Measurements from ENCODE around the gene MYO9A.

The MYO9A gene

DNA sequence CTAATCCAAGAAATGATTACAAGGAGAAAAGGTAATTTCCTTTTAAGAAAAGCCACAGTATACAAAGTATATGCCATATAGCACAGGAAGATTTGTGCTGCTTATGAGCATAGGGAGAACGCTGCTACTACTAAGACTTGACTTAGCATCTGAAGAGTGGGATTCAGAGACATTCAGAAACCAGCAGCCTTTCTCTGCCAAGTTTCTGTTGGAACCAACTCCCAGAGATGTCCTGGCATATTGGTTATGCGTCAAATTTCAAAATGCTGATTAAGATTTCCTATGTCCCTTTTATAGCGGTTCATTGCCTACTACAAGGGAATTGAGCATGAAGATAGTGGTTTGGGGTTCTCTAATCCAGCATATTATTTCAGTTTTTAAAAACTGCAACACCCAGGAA, 302.6 kb downstream of the MYO9A start:
- no peak for DNase-seq (ENCODE audit: low read depth, low spot score)
- ChIA-PET CTCF (interaction anchor here (1.6 kb wide), 1 partner anchor 341 kb away, joined by 3 read pairs; no protein-coding TSS in a partner anchor), POLR2A (no interaction called here)
- H3K4me3 ChIP-seq (ENCODE audit: low read depth, low read length): no peak overlapping the region
- TF ChIP-seq, protein P1, sequence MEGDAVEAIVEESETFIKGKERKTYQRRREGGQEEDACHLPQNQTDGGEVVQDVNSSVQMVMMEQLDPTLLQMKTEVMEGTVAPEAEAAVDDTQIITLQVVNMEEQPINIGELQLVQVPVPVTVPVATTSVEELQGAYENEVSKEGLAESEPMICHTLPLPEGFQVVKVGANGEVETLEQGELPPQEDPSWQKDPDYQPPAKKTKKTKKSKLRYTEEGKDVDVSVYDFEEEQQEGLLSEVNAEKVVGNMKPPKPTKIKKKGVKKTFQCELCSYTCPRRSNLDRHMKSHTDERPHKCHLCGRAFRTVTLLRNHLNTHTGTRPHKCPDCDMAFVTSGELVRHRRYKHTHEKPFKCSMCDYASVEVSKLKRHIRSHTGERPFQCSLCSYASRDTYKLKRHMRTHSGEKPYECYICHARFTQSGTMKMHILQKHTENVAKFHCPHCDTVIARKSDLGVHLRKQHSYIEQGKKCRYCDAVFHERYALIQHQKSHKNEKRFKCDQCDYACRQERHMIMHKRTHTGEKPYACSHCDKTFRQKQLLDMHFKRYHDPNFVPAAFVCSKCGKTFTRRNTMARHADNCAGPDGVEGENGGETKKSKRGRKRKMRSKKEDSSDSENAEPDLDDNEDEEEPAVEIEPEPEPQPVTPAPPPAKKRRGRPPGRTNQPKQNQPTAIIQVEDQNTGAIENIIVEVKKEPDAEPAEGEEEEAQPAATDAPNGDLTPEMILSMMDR (IDR thresholded peaks at IDR 0.05; ENCODE audit: insufficient read depth, low read length, missing control alignments): no peak

DNA sequence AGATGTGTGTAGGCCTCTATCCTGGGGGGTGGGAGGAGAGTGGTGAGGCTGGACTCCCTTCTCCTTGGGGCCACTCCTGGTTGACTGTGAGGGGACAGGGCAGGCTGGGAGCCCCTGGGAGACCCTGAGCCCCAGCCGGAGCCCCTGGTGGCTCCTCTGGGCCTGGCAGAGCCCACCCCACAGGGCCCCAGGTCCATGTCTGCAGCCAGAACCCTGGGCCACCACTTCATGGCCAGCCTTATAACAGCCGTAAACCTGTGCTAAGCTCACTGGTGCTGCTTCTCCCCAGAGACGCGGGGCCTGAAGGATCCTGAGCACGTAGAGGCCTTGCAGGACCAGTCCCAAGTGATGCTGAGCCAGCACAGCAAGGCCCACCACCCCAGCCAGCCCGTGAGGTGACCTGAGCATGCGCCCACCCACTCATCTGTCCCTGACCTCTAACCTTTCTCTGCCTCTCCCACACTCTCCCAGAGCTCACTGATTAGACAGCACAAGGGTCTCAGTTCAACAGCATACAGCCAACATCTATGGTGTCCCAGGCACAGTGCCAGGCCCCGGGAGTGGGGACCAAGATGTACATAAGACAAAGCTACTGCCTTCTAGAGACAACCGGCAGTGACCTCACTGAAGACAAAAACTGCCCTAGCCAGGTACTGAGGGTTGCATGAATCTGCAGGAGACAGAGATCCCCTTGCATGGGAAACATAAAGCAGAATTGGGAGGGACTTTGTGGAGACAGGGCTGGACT, 304.1 kb downstream of the MYO9A start:
- H3K4me3 ChIP-seq (ENCODE audit: low read depth, low read length): no peak overlapping the region
- no peak for DNase-seq (ENCODE audit: low read depth, low spot score)
- CTCF ChIA-PET: interaction anchor here (1.6 kb wide), 1 partner anchor 342 kb away, joined by 3 read pairs; no protein-coding TSS in a partner anchor
- POLR2A ChIA-PET: no interaction called here
- TF ChIP-seq, protein P1 (IDR thresholded peaks at IDR 0.05; ENCODE audit: insufficient read depth, low read length, missing control alignments): no peak

DNA sequence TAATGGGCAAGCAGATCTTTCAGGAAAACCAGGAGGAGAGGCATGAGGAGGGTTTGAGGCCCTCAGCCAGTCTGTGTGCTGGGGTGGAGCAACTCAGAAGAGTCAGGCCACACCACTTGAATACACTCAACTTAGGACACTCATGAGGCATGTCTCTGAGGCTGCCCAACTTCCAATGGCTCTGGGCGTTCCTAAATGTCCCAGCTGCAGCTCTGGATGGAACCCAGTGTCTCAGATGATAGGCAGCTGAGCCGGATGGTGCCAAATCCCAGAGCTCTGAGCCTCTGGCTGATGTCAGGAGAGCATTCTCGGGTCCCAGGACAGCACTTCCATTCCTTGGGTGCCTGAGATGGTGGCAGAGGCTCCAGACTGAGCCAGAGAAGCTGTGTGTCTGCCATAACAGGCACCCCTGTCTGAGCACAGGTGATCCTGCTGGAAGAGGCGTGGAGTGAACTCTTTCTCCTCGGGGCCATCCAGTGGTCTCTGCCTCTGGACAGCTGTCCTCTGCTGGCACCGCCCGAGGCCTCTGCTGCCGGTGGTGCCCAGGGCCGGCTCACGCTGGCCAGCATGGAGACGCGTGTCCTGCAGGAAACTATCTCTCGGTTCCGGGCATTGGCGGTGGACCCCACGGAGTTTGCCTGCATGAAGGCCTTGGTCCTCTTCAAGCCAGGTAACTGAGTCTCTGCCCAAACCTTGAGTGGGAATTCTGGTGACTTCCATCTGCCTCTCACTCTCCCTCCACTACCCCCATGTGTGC, 304.8 kb downstream of the MYO9A start:
- ChIA-PET POLR2A (no interaction called here), CTCF (interaction anchor here (1.2 kb wide), 2 partner anchors 11 to 32 kb away, joined by 3 to 8 read pairs; no protein-coding TSS in a partner anchor)
- TF ChIP-seq, protein P1 (IDR thresholded peaks at IDR 0.05; ENCODE audit: insufficient read depth, low read length, missing control alignments): no peak
- no peak overlapping the region for H3K4me3 ChIP-seq (ENCODE audit: low read depth, low read length)
- no peak for DNase-seq (ENCODE audit: low read depth, low spot score)

DNA sequence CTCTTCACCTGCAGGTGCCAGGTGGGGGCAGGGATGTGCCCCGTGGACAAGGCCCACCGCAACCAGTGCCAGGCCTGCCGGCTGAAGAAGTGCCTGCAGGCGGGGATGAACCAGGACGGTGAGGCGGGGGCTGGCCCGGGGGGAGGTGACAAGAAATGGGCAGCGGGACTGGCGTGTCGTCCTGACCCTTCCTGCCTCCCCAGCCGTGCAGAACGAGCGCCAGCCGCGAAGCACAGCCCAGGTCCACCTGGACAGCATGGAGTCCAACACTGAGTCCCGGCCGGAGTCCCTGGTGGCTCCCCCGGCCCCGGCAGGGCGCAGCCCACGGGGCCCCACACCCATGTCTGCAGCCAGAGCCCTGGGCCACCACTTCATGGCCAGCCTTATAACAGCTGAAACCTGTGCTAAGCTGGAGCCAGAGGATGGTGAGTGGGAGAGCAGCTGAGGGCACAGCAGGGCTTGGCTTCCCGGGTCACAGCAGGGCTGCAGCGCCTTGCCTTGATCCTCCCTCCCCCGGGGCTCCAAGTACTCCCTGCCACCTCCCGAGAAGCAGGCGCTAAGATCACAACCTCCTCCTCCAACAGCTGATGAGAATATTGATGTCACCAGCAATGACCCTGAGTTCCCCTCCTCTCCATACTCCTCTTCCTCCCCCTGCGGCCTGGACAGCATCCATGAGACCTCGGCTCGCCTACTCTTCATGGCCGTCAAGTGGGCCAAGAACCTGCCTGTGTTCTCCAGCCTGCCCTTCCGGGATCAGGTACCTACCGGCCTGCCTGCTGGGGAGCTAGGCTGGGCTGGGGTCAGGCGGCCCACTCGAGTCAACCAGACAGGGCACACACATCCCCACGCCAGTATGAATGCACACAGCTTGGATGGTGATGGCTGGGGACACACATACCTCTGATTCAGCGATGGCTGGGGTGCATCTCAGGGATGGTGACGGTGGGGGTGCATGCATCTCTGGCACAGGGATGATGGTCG, 305.9 kb downstream of the MYO9A start:
- ChIA-PET CTCF (interaction anchor here (1.2 kb wide), 2 partner anchors 10 to 31 kb away, joined by 3 to 8 read pairs; no protein-coding TSS in a partner anchor), POLR2A (no interaction called here)
- DNase-seq (ENCODE audit: low read depth, low spot score): no peak
- TF ChIP-seq, protein P1 (IDR thresholded peaks at IDR 0.05; ENCODE audit: insufficient read depth, low read length, missing control alignments): no peak
- no peak overlapping the region for H3K4me3 ChIP-seq (ENCODE audit: low read depth, low read length)

DNA sequence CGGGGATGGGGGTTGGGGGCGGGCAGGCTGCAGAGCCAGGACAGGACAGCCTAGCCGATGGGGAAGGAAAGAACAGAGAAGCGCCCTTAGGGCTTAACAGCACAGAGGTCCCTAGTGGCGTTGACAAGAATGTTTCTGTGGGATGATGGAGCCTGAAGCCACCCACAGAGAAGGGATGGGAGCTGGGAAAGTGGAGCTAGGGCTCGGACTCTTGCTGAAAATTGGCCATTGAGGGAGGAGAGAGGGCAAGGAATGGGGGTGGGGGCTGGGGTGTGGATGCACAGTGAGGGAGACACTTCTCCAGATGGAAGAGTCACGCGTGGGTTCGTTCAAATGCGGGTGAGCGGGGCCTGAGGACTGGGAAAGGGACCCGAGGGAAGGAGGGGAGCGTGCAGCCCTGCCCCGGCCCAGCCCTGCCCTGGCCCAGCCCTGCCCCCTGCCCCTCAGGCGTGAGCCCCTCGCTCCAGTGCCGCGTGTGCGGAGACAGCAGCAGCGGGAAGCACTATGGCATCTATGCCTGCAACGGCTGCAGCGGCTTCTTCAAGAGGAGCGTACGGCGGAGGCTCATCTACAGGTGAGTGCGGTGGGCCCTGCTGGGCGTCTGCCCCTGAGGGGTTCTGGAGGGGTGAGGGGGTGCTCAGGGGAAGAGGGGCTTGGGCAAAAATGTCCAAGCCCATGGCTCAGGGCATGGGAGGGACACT, 306.8 kb downstream of the MYO9A start:
- H3K4me3 ChIP-seq (ENCODE audit: low read depth, low read length): no peak overlapping the region
- DNase-seq (ENCODE audit: low read depth, low spot score): no peak
- ChIA-PET CTCF (interaction anchor here (1.3 kb wide), 1 partner anchor 345 kb away, joined by 3 read pairs; no protein-coding TSS in a partner anchor), POLR2A (interaction anchor here (0.6 kb wide), 1 partner anchor 40 kb away, joined by 3 read pairs; no protein-coding TSS in a partner anchor)
- TF ChIP-seq, protein P1 (IDR thresholded peaks at IDR 0.05; ENCODE audit: insufficient read depth, low read length, missing control alignments): no peak

Measured in AG04449 (cell line).